HCT116 (cell line): Measurements from ENCODE around the gene AFP. TPM values are rescaled to one million over a fixed set of nuclear protein-coding genes. Genes with fewer than 3 reads are reported as not detected.

Experiments used
- ATAC-seq: fragments of 200-7000 bp; cut with Tn5 transposase; 2 replicates; pipeline ENCODE4 v1.9.1; 2020; ENCODE audit warnings: mild to moderate bottlenecking, moderate library complexity
- BruUV-seq: library from RNA; stranded (reverse); fragments of 400-500 nt; replicated peaks from 2 replicates; lab custom pipeline; 2021; lab: Mats Ljungman, UMichigan
- CTCF ChIA-PET: fragments of 300-600 bp; sonication (Branson Sonifier 250); formaldehyde crosslinking; loops from one replicate; lab custom pipeline; 2021; ENCODE audit warnings: antibody characterized with exemption; lab: Charles Lee
- POLR2A ChIA-PET: fragments of 300-600, 350-600 bp; sonication (Branson Sonifier 250); formaldehyde crosslinking; loops from one replicate; lab custom pipeline; 2021; ENCODE audit warnings: antibody characterized with exemption; lab: Charles Lee
- RAD21 ChIA-PET, 2 experiments: fragments of 300-600 bp; sonication (Branson Sonifier 250); formaldehyde crosslinking; loops; one replicate each; lab custom pipeline; 2023; ENCODE audit warnings: low total read pairs in 2 of 2; ENCODE audit not compliant: uncharacterized antibody in 2 of 2, unreplicated experiment in 2 of 2, low non-redundant PET in 1 of 2; lab: Charles Lee
- DNase-seq: peaks from one replicate; pipeline ENCODE4 v3.0.0-alpha.2; 2010; ENCODE audit warnings: low read depth, low spot score
- H2AFZ ChIP-seq: fragments of 200-600 bp; shearing (Covaris generic), sonication (generic); 2 replicates; pipeline ENCODE4 v1.6.1; 2017; ENCODE audit warnings: low read depth, mixed run types, mixed read lengths, antibody characterized with exemption, low read length; ENCODE audit not compliant: poor library complexity, severe bottlenecking
- H3K27ac ChIP-seq: 2 replicates; pipeline ENCODE4 v1.5.1; 2012; ENCODE audit warnings: low read depth, low read length
- H3K27me3 ChIP-seq: fragments of 200-600 bp; sonication (generic); 2 replicates; pipeline ENCODE4 v1.6.1; 2016; ENCODE audit warnings: mixed run types, low read length, mixed read lengths; ENCODE audit not compliant: insufficient read depth
- H3K36me3 ChIP-seq, 2 experiments: fragments of 200-500 bp in 1 of 2; fragments of 200-600 bp in 1 of 2; sonication (Bioruptor generic) in 1 of 2; sonication (generic) in 1 of 2; 2 replicates each; pipeline versions ENCODE4 v1.5.1 to v1.6.1; 2014 to 2016; ENCODE audit warnings: low read length in 2 of 2, inconsistent platforms in 1 of 2, mixed read lengths in 1 of 2, mixed run types in 1 of 2; ENCODE audit not compliant: insufficient read depth in 2 of 2, control insufficient read depth in 1 of 2
- H3K4me1 ChIP-seq, 2 experiments: fragments of 200-600 bp in 1 of 2; sonication (generic) in 1 of 2; 2 replicates each; pipeline versions ENCODE4 v1.5.1 to v1.6.1; 2012 to 2017; ENCODE audit warnings: low read length in 2 of 2, inconsistent platforms in 1 of 2, mild to moderate bottlenecking in 1 of 2, mixed read lengths in 1 of 2, mixed run types in 1 of 2, moderate library complexity in 1 of 2; ENCODE audit not compliant: insufficient read depth in 2 of 2, control insufficient read depth in 1 of 2
- H3K4me2 ChIP-seq: fragments of 200-600 bp; sonication (generic); 2 replicates; pipeline ENCODE4 v1.6.1; 2017; ENCODE audit warnings: mixed run types, low read length, mixed read lengths
- H3K4me3 ChIP-seq, 2 experiments: fragments of 200-600 bp in 1 of 2; sonication (generic) in 1 of 2; replicated peaks in 1 of 2; 2 replicates each; pipeline ENCODE4 v1.5.1; 2011 to 2016; ENCODE audit warnings: low read length in 2 of 2, control low read depth in 1 of 2, low read depth in 1 of 2, mild to moderate bottlenecking in 1 of 2, mixed read lengths in 1 of 2, mixed run types in 1 of 2
- H3K79me2 ChIP-seq: fragments of 200-600 bp; sonication (generic); 2 replicates; pipeline ENCODE4 v1.6.1; 2017; ENCODE audit warnings: mild to moderate bottlenecking, mixed run types, low read length, moderate library complexity, mixed read lengths; ENCODE audit not compliant: insufficient read depth
- H3K9ac ChIP-seq: fragments of 200-600 bp; sonication (generic); 2 replicates; pipeline ENCODE4 v1.6.1; 2016; ENCODE audit warnings: low read length, mixed read lengths
- H3K9me2 ChIP-seq: fragments of 200-600 bp; sonication (generic), shearing (Covaris generic); 2 replicates; pipeline ENCODE4 v1.6.1; 2017; ENCODE audit warnings: mixed run types, mild to moderate bottlenecking, moderate library complexity; ENCODE audit not compliant: insufficient read depth
- H3K9me3 ChIP-seq, 2 experiments: fragments of 200-500 bp in 1 of 2; fragments of 200-600 bp in 1 of 2; sonication (Bioruptor generic) in 1 of 2; sonication (generic) in 1 of 2; 2 replicates each; pipeline ENCODE4 v1.6.1; 2014 to 2017; ENCODE audit warnings: low read length in 2 of 2, mixed read lengths in 2 of 2, inconsistent platforms in 1 of 2, low read depth in 1 of 2, mild to moderate bottlenecking in 1 of 2, mixed run types in 1 of 2, moderate library complexity in 1 of 2; ENCODE audit not compliant: control insufficient read depth in 1 of 2, insufficient read depth in 1 of 2
- H4K20me1 ChIP-seq: fragments of 200-600 bp; sonication (generic), shearing (Covaris generic); 2 replicates; pipeline ENCODE4 v1.6.1; 2017; ENCODE audit warnings: mixed run types, mild to moderate bottlenecking, moderate library complexity; ENCODE audit not compliant: insufficient read depth
- CEBPB ChIP-seq: IDR thresholded peaks from 2 replicates; pipeline ENCODE4 v1.6.1; 2012; ENCODE audit warnings: low read depth
- CTCF ChIP-seq, 3 experiments: fragments of 200-600 bp in 1 of 3; sonication (generic) in 1 of 3; IDR thresholded peaks in 2 of 3; conservative IDR thresholded peaks in 1 of 3; 2 replicates each; pipeline ENCODE4 v1.5.1; 2012 to 2017; ENCODE audit warnings: low read depth in 2 of 3, low read length in 2 of 3, antibody characterized with exemption in 1 of 3, borderline replicate concordance in 1 of 3, control low read depth in 1 of 3, mild to moderate bottlenecking in 1 of 3, mixed read lengths in 1 of 3, mixed run types in 1 of 3, moderate library complexity in 1 of 3; ENCODE audit not compliant: insufficient read depth in 1 of 3
- ELF1 ChIP-seq: IDR thresholded peaks from 2 replicates; pipeline ENCODE4 v1.6.1; 2012; ENCODE audit warnings: low read depth, borderline replicate concordance
- EZH2phosphoT487 ChIP-seq: fragments of 200-600 bp; IDR thresholded peaks from 2 replicates; pipeline ENCODE4 v1.6.1; 2018; ENCODE audit warnings: antibody characterized with exemption, borderline replicate concordance
- FOSL1 ChIP-seq: IDR thresholded peaks from 2 replicates; pipeline ENCODE4 v1.6.1; 2012; ENCODE audit warnings: low read depth
- POLR2A ChIP-seq: IDR thresholded peaks from 2 replicates; pipeline ENCODE4 v1.7.0; 2011; ENCODE audit warnings: borderline replicate concordance; ENCODE audit not compliant: insufficient read depth, insufficient read length; ENCODE audit errors: extremely low read depth
- POLR2AphosphoS5 ChIP-seq: IDR thresholded peaks from 2 replicates; pipeline ENCODE4 v1.6.1; 2011; ENCODE audit warnings: mild to moderate bottlenecking, low read depth, low read length, moderate library complexity
- RAD21 ChIP-seq: IDR thresholded peaks from 2 replicates; pipeline ENCODE4 v1.6.1; 2012; ENCODE audit warnings: low read depth, mild to moderate bottlenecking
- SRF ChIP-seq: IDR thresholded peaks from 2 replicates; pipeline ENCODE4 v1.6.1; 2012; ENCODE audit warnings: low read depth
- intact Hi-C: fragments of 100-400 bp; cut with micrococcal nuclease; formaldehyde crosslinking; loops from 2 replicates; pipeline ENCODE4 v1.10.0; 2022
- total RNA-seq: library from RNA; stranded (reverse); gene quantifications from one replicate; pipeline ENCODE4 v1.2.1, GENCODE V29; 2021; ENCODE audit not compliant: unreplicated experiment

AFP gene
- total RNA-seq, 1 experiment from 2014 or later: 1.6 TPM

GRCh38 chr4:73405138-73405537 lies 30.9 kb upstream of the AFP start (continued):
- TF ChIP-seq CTCF (IDR thresholded peaks at IDR 0.05 in 2 of 3, conservative IDR thresholded peaks at IDR 0.05 in 1 of 3; ENCODE audit: borderline replicate concordance in 1 of 3, insufficient read depth in 1 of 3, low read depth in 2 of 3, low read length in 2 of 3) (no peak), FOSL1 (no peak), CEBPB (no peak), SRF (no peak), ELF1 (no peak), RAD21 (no peak), POLR2AphosphoS5 (no peak), EZH2phosphoT487 (no peak)

- Histone ChIP-seq H3K9ac (no peak overlapping the region), H2AFZ (no peak overlapping the region), H3K4me3 (no peak overlapping the region), H4K20me1 (no peaks in the 10 kb centered on the region; the same call in 1 of the 2 replicates), H3K79me2 (no peaks in the 10 kb centered on the region), H3K27ac (no peak overlapping the region), H3K4me1 (no peaks in the 10 kb centered on the region), H3K27me3 (no peaks in the 10 kb centered on the region), H3K4me2 (no peak overlapping the region), H3K9me2 (no peaks in the 10 kb centered on the region), H3K36me3 (no peaks in the 10 kb centered on the region), H3K9me3 (no peaks in the 10 kb centered on the region)
- ChIA-PET CTCF (no interaction called here), POLR2A (no interaction called here), RAD21 (no interaction called here)
- ATAC-seq (no peak), DNase-seq (no peak)
- BruUV-seq: no TSS peak
- intact Hi-C loops: no loop called here
- no peak for TF ChIP-seq FOSL1
- no peak for TF ChIP-seq POLR2A
These were observed 29.5 kb upstream of the AFP start for GRCh38 chr4:73406548-73406875.
